GM19467 (cell line): ENCODE data around the gene PRDX3.
"Not testable (repeated sequence)": the region's sequence is repeated elsewhere in the genome, so short reads cannot be mapped to it uniquely, and the experiment has no call there.

Source experiments
- ATAC-seq: cut with Tn5 transposase; IDR thresholded peaks from one replicate; pipeline ENCODE4 v1.9.1; 2021; ENCODE audit warnings: mild to moderate bottlenecking, moderate library complexity; ENCODE audit not compliant: unreplicated experiment

PRDX3 gene

GRCh38 chr10:119165171-119166117, 13.2 kb downstream of the PRDX3 start, which contains the start of gene SFXN4:
SFXN4 (minus strand) TSS chr10:119165714; CDS start chr10:119165647, 67 bp downstream.
- ATAC-seq = peak; percentile 89

DNA sequence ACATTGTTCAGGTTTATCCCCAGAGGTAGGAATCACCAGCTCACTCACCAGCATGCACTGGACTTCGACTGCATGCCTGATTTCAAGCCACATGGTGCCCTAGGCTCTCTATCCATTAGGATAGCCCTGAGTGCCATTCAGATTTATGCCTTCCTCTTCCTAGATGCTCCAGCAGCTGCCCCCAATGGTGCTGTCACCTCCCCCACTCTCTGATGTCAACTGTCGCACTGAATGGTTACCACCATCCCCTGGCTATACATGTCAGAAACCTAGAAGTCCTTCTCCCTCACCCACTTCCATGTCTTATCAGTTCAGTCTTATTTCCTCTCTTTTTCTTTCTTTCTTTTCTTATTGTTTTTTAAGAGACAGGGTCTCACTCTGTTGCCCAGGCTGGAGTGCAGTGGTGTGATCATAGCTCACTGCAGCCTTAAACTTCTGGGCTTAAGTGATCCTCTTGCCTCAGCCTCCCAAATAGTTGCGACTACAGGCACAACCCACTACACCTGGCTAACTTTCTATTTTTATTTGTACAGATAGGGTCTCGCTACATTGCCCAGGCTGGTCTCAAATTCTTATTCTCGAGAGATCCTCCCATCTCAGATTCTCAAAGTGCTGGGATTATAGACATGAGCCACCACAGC, 16.0 kb downstream of the PRDX3 start:
- ATAC-seq = no peak

DNA sequence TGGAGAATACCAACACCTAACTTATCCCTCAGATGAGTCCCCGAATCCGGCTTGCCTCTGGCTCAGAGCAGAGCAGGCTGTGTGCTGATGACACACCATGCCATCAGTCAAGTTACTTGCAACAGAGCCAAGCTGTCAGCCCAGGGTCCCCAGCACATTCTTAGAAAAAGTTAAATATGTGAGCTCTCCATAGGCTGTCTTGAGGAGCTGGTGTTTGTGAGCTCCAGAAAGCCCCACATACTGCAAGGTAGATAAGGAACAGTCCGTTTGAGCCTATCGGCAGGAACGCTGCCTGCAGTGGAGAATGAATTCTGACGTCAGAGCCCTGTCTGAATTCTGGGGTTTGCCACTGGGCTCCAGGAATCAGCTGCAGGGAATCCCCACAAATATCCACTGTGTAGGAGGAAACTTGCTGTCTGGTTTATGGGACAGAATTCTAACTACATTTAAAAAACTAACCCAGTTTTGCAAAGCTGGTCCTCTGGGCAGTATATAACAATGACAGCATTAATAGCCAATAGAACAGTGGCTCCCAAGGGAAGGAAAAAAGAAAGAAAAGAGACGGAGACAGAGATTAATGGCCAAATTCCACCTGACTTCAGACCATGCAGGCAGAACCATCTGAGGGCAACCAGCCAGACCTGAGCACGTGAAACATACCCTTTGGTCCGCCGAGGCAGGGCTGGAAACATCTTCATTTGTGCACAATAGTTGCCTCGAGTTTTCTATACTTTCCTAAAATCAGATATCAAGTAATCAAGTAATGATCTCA, 16.7 kb downstream of the PRDX3 start:
- no peak for ATAC-seq

- ATAC-seq = no peak
Observed at GRCh38 chr10:119159332-119159731, 19.3 kb downstream of the PRDX3 start.

DNA sequence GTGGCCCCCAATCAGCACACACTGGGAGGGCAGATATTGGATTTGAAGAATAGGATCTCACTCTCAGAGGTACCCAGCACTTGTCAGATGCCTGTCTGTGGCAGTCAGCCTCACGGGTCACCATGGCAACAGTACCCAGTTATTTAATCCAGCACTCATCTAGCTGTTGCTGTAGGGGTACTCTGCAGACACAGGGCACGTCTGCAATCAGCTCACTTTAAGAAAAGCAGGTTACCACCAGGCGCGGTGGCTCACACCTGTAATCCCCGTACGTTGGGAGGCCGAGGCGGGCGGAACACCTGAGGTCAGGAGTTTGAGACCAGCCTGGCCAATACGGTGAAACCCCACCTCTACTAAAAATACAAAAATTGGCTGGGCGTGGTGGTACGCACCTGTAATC, 25.0 kb downstream of the PRDX3 start:
- ATAC-seq = no peak

- ATAC-seq = no peak
Observed at GRCh38 chr10:119153041-119153440, 25.6 kb downstream of the PRDX3 start.

DNA sequence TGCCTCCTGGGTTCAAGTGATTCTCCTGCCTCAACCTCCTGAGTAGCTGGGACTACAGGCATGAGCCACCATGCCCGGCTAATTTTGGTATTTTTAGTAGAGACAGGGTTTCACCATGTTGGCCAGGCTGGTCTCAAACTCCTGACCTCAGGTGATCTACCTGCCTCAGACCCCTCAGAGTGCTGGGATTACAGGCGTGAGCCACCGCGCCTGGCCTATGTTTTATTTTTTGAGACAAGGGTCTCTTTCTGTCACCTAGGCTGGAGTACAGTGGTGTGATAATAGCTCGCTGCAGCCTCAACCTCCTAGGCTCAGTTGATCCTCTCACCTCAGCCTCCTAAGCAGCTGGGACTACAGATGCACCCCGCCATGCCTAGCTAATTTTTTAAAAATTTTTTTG, 27.0 kb downstream of the PRDX3 start:
- ATAC-seq = not testable (repeated sequence)

DNA sequence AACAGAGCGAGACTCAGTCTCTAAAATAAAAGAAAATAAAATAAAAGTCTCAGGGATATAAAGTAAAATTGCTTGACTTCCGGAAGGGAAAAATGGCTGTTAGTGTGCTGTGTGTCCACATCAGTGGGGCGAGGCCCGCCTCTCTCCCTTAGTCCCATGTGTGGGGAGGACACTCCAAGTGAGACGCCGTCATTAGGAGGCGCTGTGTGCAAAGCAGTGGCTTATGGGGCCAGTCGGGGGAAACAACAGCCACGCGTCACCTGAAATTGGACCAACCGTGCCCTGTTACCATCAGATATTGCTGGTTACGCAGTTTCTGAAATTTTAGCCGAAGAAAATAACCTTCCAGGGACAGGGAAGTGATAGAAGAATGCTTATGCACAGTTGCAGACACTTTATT, 28.9 kb downstream of the PRDX3 start:
- ATAC-seq = no peak

DNA sequence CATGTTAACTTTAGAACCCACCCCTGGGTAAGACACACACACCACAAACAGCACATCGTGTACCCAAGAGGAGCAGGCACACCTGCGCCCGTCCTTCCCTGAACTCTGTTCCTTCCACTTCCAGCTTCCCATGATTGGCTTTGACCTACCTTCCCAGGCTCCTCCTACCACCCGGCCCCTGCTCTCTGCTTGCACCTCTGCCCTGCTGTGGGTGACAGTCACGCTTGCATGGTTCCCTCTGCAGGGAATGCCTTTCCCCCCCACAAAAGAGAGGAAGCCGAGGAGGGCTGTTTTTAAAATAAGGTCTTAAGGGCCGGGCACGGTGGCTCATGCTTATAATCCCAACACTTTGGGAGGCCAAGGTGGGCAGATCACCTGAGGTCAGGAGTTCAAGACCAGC, 29.5 kb downstream of the PRDX3 start:
- no peak for ATAC-seq

DNA sequence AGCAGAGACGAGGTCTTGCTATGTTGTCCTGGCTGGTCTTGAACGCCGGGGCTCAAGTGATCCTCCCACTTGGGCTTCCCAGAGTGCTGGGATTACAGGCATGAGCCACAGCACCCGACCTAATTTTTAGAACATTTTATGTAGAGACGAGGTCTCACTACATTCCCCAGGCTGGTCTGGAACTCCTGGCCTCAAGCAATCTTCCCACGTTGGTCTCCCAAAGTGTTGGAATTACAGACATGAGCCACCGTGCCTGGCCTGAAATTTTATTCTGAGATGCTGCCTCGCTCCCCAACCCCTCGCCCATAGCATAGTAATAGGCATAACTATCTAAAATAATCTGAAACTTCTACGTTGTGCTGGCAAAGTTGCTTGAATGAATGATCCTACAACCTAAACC, 35.0 kb downstream of the PRDX3 start:
- no peak for ATAC-seq

DNA sequence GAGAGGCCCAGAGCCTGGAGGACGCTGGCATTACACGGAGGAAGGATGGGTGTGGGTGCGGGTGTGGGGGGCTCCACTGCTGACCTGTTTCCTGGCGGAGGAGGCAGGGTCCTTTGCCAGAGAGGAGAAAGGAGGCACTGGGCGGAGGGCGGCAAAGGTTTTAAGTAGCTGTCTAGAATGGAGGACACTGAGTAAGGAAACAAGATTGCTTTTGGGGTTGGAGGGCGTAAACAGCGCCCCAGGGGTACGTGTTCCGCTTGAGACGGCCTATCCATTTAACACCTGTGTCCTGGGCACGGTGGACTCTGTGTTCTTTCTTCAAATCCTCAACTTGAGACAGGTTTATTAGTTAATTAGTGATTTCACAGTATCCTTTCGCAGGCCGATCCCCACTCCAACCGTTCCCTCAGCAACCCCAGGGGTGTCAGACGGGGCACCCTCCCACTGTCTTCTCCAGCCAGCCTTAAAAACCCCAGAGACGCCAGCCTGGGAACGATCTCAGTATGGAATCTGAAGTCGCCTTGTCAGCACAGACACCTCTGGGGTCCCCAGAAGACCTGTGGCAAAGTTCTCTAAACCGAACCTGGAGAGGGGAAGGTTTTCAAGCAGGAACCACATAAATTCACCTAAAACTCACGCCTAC, 37.9 kb downstream of the PRDX3 start:
- no peak for ATAC-seq

GRCh38 chr10:119139464-119140067, 39.0 kb downstream of the PRDX3 start:
- ATAC-seq = no peak

GRCh38 chr10:119138346-119139306, 40.0 kb downstream of the PRDX3 start:
- no peak for ATAC-seq

GRCh38 chr10:119137878-119138277, 40.7 kb downstream of the PRDX3 start:
- ATAC-seq = not testable (repeated sequence)

GRCh38 chr10:119136084-119136483, 42.5 kb downstream of the PRDX3 start:
- no peak for ATAC-seq

- no peak for ATAC-seq
Observed at GRCh38 chr10:119135513-119135881, 43.1 kb downstream of the PRDX3 start.

- no peak for ATAC-seq
Observed at GRCh38 chr10:119133949-119134348, 44.7 kb downstream of the PRDX3 start.

- no peak for ATAC-seq
Observed at GRCh38 chr10:119132521-119133345, 45.9 kb downstream of the PRDX3 start.
